Germinal center (tissue), 1 donor: ENCODE measurements around the gene C11orf91.
"Not testable (repeated sequence)": the region's sequence is repeated elsewhere in the genome, so short reads cannot be mapped to it uniquely, and the experiment has no call there.

Experiments
- DNase-seq: peaks from one replicate; pipeline ENCODE4 v3.0.0; 2012; ENCODE audit warnings: mixed read lengths, low spot score

The C11orf91 gene

GRCh38 chr11:33721984-33722383 is 21.4 kb upstream of the C11orf91 start:
- DNase-seq: no peak

GRCh38 chr11:33721426-33721825 is 20.8 kb upstream of the C11orf91 start:
- no peak for DNase-seq

- DNase-seq: no peak
Measured at GRCh38 chr11:33719587-33719986, 19.0 kb upstream of the C11orf91 start.

GRCh38 chr11:33718440-33718839 is 17.8 kb upstream of the C11orf91 start:
- no peak for DNase-seq

GRCh38 chr11:33716243-33716642 is 15.6 kb upstream of the C11orf91 start:
- DNase-seq: no peak

GRCh38 chr11:33713856-33714398 is 13.3 kb upstream of the C11orf91 start:
- no peak for DNase-seq

GRCh38 chr11:33713151-33713855 is 12.7 kb upstream of the C11orf91 start:
- no peak for DNase-seq

- no peak for DNase-seq
Measured at GRCh38 chr11:33712436-33712835, 11.8 kb upstream of the C11orf91 start.

GRCh38 chr11:33709466-33709865 is 8.8 kb upstream of the C11orf91 start:
- no peak for DNase-seq

GRCh38 chr11:33708985-33709384 is 8.4 kb upstream of the C11orf91 start:
- no peak for DNase-seq

- DNase-seq: not testable (repeated sequence)
Measured at GRCh38 chr11:33707831-33708230, 7.2 kb upstream of the C11orf91 start.

- no peak for DNase-seq
Measured at GRCh38 chr11:33706966-33707365, 6.3 kb upstream of the C11orf91 start.

GRCh38 chr11:33706546-33706945 is 5.9 kb upstream of the C11orf91 start:
- no peak for DNase-seq

GRCh38 chr11:33704240-33705002 is 3.8 kb upstream of the C11orf91 start:
- DNase-seq: no peak

- DNase-seq: no peak
Measured at GRCh38 chr11:33703788-33704187, 3.2 kb upstream of the C11orf91 start.

- DNase-seq: no peak
Measured at GRCh38 chr11:33703234-33703633, 2.6 kb upstream of the C11orf91 start.

GRCh38 chr11:33701302-33702230 is 940 bp upstream of the C11orf91 start:
- no peak for DNase-seq

- no peak for DNase-seq
Measured at GRCh38 chr11:33700063-33700501, 544 bp downstream of the C11orf91 start.

GRCh38 chr11:33699515-33700062 is 1.0 kb downstream of the C11orf91 start:
- DNase-seq: no peak

GRCh38 chr11:33698921-33699320 is 1.7 kb downstream of the C11orf91 start:
- no peak for DNase-seq

- no peak for DNase-seq
Measured at GRCh38 chr11:33697997-33698396, 2.6 kb downstream of the C11orf91 start.
